Hematopoietic multipotent progenitor cell (in vitro differentiated cells): ENCODE measurements around the gene ARFGAP3. TPM values are rescaled to one million over a fixed set of nuclear protein-coding genes. Genes with fewer than 3 reads are reported as not detected.
"Not testable (repeated sequence)": the region's sequence is repeated elsewhere in the genome, so short reads cannot be mapped to it uniquely, and the experiment has no call there.

Source experiments
- DNase-seq, 3 donors: peaks; one replicate each; pipeline ENCODE4 v3.0.0-alpha.2; 2011 to 2015; ENCODE audit warnings: low read depth in 2 of 3, low spot score in 2 of 3
- total RNA-seq: library from RNA; depleted of rRNA; stranded (reverse); fragments of >200 nt; gene quantifications from one replicate; pipeline ENCODE4 v1.2.3, GENCODE V29; 2012

Gene ARFGAP3
- total RNA-seq, 1 donor = 50.1 TPM

DNA sequence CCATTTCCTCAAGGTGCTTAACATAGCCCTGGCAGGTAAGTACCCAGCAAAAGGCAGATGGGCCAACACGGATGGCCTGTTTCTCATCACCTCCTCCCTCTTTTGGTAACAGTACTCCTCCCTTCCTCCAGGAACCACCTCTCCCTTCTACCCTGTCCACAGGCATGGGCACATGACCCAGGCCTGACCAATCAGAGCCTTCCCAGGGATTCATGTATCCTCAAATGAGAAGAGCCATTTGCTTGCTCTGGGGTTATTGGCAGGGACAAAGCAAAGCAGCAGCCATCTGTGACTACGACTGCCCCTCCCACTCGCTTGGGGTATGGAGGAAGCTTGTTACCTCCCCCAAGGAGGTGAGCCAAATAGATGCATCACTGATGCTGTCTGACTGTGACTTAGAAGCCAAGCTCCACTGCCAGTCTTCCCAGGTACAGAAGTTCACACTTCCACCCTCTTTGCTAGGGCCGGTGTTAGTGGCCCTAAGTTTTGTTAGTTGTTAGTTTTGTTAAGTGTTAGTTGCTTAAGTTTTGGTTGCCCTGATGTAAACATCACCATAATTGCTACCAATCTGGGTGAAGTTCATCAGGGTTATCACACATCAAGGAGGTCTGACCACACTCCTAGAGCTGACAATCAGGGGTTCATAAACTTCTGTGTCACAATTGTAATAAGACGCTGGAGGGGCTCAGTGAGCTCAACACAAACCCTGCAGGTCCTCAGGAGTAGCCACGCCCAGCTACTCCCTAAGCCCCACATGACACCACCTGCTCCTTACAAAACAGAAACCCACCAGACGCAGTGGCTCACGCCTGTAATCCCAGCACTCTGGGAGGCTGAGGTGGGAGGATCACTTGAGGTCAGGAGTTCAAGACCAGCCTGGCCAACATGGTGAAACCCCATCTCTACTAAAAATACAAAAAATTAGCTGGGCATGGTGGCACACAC, 57.3 kb downstream of the ARFGAP3 start:
- DNase-seq = no peak

DNA sequence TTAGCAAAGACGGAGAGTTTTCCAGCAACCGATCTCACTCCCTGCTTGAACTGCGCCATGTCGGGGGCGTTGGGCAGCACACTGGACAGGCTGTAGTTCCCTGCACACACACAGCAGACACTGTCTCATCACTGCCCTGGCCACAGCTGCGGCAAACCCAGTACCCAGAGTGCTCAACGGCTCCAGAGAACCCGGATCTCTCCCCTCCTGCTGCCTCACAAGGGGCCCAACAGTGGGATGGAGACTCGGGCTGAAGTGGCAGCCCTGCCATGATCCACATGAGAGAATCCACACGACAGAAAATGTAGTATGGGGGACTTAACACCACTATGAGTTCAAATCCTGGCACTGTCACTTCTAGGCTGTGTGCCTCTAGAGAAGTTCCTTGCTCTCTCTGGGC, 58.0 kb downstream of the ARFGAP3 start:
- no peak for DNase-seq

DNA sequence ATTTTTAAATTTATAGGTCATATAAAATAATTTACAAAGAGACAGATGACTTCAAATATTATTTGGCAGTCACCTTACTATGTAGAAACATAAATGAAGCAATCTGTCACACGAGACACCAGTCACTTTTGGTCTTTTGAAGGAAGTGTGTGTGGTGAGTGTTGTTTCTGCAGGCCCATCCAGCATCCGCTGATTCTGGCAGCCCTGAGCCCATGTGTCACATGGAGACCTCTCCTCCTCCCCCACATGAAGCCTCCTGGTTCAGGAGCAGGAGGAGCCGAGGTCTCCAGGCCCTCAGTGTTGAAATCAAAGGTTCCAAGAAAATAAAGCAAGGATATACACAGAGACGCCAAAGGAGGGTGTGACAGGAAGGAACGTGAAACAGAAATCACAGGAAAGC, 60.1 kb downstream of the ARFGAP3 start:
- peak in 2 of 3 donors; percentile 24 to 34 for DNase-seq

DNA sequence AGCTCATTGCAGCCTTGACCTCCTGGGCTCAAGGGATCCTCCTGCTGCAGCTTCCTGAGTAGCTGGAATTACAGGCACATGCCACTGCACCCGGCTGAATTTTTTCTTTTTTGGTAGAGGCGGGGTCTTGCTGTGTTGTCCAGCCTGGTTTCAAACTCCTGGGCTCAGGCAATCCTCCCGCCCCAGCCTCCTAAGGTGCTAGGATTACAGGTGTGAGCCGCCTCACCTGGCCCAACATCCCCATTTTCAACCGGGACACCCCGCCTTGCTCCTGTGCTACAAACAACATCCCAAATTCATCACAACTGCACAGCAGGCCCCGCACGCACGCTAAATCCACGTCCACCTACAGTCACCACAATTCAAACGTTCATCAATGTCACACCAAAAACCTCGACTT, 61.0 kb downstream of the ARFGAP3 start:
- no peak for DNase-seq

DNA sequence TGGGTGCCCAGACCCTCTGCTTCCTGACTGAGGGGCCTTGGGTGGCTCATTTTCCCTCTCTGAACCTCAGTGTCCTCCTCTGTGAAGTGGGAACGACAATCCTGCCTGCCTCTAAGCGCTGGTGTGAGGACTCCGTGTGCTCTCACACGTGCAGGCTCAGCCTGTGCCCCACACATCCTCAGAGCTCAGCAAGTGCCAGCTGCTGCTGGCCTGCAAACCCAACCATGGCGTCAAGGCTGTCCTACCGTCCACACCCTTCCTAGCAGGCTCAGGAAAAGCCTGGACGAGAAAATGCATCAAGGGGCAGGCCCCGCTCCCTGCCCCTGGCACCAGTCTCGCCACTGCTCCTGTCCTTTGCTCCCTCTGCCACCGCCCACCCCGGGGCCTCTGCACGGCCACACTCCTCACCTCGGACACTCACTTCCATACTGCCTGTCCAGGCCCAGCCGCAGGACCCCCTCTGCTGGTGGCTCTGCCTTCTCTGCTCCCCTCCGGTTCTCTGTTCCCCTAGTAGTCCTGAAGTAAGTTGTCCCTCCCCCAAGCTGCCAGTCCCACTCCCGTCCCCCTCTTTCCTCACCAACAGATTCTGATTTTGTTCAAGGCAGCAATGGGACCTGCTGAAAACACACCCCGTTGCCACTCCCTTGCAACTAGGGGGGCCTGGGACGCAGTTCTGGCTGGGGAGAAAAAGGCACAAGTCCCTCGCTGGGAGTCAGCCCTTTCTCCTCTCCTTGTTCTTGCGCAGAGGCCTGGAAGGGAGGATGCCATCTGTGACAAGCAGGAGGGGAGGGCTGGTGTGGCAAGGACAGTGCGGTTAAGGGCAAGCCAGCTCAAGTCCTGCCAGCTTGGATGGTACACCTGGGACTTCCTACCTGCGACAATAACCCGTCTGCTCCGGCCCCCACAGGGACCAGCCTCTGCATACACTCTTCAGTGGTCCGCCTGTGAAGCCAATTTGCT, 62.2 kb downstream of the ARFGAP3 start:
- no peak for DNase-seq

DNA sequence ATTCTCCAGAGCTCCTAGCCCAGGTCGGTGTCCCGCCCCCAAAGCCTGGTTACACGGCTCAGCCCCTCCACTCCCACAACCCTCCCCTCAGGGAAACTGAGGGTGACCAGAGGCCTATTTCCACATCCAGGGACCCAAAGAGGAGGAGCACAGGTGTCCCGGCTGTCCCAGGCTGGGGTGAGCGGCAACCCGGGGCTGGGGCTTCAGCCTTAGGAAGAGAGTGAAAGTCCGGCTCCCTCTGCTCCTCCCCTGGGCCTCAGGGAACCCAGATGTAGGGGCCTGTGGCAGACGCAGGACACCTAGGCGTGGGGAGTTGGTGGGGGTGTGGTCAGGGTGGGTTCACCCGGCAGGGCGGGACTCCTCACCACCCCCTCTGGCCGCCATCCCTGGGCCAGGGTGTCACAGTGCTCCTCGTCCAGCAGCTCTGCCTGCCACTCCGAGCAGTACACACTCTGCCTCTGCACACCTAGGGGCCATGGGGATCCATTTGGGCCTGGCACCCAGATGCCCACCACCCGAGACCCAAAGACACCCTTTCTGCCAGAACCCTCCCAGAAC, 63.1 kb downstream of the ARFGAP3 start:
- no peak for DNase-seq

DNA sequence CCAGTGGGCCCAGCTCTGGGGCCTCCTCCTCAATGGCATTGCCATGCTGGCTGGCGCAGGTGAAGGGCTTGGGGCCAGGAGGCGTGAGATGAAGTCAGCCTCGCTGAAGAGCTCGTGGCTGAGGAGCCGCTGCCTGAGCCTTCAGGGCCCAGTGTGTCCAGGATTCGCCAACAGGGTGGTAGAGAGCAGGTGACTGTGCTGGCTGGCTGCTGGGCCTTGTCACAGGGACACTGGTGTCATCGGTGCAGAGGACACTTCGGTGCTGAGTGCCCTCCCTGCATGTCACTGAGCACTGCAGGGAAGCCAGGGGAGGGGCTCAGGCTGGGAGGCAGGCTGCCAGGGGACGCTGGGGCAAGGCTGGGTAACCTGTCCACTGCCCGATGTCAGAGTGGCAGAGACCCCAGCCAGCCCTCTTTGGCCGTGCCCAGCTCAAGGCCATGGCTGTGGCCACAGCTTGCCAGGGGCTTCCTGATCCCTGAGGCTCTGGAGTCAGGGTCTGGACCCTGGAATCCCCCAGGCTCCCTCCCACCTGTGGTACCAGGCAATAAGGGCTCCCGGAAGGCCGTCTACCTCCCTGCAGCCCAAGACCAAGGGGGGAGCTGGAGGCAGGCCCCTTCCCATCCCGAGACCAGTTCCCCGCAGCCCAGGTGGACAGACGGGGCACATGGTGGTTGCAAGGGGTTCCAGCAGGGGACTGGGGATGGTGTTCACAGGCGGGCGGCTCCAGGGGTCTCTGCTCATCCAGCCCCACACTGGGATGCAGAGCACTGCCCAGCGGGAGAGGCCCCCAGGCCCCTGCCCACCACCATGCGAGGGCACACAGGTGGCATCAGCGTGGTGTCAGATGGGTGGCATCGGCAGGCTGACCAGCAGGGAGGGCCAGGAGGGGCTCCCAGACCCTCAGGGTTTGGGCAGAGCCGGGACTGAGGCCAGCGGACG, 63.9 kb downstream of the ARFGAP3 start:
- no peak for DNase-seq

DNA sequence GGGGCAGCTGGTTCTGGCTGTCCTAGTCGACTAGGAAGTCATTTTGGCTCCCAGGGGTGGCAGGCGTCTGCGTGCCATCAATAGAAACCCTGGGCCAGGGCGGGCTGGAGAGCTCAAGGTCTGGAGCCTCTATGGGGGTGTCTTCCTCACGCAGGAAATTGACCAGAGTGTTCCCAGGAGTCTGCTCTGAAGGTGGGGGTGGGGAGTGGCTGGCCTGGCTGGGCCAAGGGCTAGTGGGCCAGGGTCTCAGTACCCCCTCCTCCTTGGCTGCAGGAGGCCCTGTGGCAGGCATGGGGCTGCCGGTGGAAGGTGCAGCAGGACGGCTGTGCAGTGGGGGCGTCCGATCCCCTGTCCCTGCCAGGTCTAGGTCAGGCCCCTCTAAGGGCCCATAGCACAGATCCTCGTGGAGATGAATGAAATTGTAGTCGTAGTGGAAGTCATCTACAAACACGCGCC, 64.6 kb downstream of the ARFGAP3 start:
- DNase-seq = no peak

DNA sequence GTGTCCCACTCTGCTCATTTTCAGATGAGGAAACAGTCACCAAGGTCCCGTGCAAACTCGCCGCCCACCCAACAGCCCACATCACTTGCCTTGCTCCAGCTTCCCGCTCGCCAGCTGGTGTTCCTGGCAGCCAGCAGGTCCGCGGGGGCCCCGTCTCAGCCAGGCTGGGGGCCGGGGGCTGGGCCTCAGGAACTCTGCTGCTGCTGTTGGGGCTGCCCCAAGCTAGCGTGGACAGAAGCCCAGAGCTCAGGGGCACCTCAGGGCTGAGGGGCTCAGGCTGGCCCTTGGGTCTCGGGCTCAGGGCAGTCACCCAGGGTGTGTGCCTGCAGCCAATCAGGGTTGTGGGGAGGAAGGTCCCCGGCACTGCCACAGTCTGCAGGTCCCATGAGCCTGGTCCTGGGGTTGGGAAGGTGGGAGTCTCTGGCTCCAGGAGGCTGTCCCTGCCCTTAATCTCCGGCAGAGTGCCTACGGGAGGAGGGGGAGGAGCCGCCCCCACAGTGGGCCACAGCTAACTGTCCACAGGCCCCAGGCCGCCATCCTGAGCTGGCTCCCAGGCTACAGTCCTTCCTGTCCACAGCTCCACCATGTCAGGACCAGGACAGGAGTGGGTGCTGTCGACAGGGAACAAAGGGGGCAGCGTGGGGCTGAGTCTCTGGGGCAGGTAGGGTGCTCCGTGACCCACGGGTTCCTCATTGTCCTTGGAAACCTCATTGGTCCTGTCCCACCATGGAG, 65.2 kb downstream of the ARFGAP3 start:
- no peak for DNase-seq

DNA sequence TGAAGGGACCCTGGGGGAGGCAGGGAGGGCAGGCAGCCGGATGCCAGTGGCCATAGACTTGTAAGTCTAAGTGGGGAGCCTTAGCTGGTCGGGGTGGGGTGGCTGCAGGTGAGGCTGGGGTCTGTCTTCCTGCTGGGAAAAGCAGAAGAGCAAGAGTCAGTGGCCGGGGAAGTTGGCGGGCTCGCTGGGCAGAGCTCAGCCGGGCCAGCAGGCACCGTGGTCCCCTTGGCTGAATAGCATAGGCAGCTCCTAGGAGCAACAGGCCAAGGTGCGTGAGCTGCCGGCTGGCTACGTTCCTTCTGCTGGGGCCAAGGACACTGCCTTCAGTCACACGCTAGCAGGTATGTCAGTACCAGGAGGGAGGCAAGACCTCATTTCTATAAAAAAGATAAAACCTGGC, 68.6 kb downstream of the ARFGAP3 start:
- no peak for DNase-seq

DNA sequence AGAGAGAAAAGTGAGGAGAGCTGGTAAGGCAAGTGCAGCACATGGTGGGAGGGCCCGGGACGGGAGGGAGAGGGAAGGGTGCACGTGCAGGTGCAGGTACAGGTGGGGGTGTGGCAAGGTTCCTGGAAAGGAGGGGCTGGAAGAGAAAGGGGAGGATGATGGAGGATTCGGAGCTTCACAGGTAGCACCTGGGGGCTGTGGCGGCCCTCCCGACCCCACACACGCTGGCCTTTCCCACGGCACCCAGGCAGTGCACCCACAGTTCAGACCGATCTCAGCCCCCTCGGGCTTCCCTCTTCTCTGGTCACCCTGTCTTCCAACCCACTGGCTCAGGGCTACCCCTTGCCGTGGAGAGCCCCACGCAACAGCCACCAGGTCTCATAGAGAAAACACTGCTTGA, 69.1 kb downstream of the ARFGAP3 start:
- no peak for DNase-seq

DNA sequence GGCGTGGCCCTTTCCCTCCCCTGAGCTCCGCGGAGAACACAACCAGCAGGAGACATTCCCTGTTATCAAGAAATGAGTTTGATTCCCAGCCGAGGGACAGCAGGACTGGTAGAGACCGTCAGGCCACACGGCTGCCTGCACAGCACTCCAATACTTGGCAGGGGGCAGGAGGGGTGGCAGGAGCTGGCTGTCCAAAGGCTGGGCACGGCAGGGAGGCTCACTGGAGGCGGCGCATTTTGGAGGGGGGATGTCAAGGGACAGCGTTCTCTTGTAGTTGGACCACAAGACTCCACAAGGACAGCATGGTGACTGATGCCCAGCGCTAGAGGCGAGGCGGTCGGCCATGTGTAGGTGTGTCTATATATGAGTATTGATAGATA, 69.7 kb downstream of the ARFGAP3 start:
- DNase-seq = no peak

DNA sequence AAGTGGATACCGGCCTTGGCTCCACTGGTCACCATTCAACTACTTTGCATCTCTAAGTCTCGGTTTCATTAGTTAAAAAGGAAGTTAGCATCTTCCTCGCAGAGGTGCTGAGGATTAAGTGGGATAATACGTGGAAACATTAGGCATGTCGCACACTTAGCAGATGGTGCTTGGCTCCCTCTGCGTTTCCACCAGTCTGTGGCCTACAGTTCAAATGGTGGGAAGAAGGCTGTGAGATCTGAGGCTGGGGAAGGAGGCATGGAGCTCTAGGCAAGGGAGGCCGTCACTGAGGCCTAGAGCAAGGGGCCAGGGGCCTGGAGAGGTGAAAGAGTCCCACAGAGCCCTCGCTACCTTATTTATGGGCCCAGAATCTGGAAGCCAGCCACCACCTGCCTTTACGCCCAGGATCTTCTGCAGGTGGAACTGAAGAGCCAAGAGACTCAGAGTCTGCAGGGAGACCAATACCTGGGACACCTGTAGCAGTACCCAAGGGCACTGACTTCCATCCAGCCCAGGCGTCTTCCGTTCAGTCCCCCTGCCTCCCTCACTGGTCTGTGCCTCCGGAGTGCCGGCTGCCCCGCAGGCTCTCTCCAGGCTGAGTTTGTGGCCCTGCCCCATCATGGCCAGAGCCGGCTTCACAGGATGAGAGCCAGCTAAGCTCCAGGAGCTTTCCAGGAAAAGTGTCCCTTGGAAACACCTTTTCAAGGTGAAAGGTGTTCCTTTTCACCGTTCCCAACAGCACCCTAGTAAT, 70.3 kb downstream of the ARFGAP3 start:
- no peak for DNase-seq

DNA sequence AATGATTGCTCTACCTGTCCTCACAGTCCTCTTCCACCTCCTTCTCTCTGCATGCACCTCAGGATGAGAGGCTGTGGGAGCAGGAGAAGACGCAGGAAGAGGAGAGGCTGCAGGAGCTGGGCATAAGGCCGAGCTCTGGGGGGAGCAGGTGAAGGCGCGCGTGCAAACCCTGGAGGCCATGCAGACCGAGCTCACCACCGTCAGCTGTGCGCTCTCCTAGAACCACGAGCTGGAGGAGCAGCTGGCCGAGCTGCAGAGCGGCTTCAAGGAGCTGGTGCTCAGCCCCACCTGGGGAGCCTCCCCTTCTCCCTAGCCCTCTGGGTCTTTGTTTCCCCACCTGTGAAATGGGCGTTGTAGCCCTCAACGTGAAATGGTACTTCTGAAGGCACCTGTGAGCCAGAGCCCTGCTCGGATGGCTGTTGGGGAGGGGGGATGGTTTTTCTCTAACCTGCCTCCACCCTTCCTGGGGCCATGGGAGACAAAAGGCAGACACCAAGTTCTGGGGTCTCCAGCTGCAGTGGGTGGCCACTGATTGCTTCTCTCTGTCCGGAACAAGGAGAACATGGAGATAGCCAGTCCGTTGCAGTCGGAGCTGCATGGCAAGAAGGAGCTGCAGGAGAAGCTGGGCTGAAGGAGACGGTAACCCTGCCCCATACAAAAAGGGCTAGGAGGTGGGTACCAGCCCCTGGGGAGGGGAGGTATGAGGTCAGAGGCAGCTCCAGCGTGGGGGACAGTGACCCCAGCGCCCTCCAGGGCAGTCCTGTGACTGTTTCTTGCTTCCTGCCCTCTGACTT, 71.2 kb downstream of the ARFGAP3 start:
- DNase-seq = no peak

DNA sequence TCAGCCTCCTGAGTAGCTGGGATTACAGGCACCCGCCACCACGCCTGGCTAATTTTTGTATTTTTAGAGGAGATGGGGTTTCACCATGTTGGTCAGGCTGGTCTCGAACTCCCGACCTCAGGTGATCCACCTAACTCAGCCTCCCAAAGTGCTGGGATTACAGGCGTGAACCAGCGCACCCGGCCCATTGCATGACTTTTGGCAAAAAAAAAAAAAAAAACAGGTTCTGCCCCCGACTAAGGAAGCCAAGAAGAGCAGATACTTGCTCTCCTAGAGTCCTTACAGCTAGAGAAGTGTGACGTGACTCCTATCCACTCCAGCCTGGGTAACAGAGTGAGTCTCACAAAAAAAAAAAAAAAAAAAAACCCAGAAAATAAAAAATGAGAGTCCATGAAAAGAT, 74.8 kb downstream of the ARFGAP3 start:
- not testable (repeated sequence) for DNase-seq

DNA sequence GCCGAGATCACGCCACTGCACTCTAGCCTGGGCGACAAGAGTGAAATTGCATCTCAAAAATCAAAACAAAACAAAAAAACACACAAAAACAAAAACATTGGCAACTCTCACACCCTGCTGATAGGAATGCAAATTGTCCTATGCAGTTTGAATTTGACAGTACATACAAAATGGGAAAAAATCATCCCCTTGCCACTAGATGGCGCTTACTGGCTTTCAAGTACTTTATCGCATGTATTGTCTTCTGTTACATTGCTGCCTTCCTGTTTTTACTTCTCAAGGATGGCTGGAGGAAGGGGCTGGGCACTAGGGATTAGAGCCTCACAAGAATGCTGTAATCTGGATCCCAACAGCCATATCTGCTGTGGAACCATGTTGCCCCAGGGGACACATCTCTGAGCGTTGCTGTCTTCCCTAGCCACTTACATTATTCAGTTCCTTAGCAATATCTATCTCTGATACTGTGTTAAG, 77.0 kb downstream of the ARFGAP3 start:
- DNase-seq = peak; percentile 37 to 87 (median 82)

DNA sequence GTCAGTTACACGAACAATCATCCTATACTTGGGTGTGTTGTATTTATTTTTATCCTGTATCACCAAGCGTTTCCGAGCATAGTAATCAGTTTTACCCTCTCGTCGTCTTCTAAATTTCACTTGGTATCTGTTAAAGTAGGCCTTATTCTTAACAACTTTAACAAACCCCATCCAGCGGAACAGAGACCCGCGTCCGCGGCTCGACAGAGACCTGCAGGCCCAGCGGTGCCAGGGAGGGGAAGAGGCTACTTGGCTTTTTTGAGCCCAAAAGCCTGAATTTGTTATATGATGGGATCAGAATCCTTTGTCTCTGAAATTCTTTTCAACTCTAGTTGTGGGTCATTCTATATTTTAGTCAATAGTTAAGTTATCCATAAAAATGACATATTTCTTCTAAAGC, 79.9 kb downstream of the ARFGAP3 start:
- DNase-seq = no peak

DNA sequence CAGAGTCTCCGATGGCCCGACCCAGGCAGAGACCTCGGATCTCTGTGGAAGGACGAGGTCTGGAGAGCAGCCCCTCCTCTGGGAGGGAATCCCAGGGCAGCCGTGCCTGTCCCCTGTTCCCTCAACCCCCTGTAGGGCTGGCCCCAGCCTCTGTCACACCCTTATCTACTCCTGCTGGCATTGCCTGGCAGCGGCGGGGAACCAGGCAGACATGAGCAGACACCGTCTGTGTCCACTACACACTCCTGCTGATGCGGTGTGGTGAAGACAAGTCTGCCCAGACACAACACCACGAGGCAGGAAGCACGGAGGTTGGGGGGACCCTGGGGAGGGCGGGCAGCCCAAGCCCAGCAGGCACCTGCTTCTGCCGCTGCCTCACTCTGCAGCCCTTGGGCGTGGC, 83.9 kb downstream of the ARFGAP3 start:
- DNase-seq = no peak
